A204.1 (cell line): ENCODE results near the gene B3GALT6.

Experiments used
- FAIRE-seq: peaks from 2 replicates; lab custom pipeline; 2012; peaks lifted over from hg19 to GRCh38; lab: Jason Lieb, UNC

B3GALT6 gene

DNA sequence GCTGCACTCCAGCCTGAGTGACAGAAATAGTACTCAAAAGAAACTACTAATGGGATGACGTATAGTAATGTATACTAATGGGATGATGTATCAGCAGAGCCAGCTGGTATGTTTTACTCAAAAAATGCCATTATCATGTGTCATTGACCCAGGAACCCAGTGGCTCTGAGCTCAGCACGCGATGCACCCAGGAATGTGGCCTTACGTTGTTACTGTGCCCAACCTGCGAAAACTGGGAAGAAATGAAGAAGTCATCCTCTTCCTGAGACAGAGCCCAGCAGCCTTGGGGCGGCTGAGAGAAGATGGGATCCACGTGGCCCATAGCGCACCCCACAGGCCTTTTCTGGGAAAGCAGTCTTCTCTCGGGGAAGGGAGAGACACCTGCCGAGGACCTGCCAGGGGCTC lies 32.8 kb downstream of the B3GALT6 start:
- no peak for FAIRE-seq

DNA sequence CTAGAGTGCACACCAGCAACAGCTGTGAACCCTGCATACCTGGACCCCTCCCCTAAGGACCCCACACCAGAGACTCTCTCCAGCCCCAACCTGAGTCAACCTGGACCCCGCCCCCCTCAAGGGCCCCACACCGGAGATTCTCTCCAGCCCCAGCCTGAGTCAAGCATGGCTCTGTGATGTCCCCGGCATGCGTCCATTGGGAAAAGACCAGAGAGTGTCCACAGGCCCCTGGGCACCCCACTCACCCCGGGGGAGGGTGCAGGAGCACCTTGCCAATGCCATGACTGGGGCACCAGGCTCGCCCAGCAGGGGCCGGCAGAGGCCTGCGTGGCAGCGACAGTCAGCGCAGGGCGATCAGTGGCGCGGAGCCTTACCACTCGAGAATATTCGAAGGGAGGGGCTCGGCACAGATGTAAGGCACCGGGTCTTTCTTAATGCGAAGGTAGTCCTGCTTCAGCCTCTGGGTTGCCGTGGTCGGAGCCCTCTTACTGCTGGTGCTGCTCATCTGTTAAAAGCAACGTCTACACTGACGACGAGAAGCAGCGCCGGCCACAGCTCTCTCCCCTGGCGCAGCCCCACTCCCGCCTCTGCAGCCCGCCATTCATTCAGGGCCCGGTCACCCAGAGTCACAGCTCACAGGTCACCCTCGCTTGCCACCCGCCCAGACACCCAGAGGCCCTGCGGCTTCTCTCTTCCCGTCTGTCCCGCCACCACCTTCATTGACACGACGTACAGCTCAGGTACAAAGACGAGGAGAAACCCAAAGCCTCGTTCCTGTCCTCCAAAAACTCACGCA lies 35.6 kb downstream of the B3GALT6 start:
- no peak for FAIRE-seq

DNA sequence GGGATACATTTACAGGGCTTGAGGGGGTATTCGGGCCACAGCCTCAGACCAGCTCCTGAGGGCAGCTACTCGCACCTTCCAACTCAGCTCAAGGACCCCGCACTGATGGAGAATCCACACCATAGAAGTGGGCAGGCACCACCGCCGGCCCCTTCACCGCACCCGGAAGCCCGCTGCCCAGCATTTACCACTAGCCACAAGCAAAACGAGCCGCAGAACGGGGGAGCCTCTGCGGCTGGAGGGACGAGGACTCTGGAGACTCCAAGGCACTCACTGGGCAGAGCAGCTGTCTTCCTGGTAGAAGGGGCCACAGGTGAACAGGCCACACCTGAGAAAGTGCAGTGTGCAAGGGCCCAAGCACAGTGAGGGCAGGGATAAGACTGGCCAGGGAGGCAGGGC lies 36.2 kb downstream of the B3GALT6 start:
- FAIRE-seq, result no peak

DNA sequence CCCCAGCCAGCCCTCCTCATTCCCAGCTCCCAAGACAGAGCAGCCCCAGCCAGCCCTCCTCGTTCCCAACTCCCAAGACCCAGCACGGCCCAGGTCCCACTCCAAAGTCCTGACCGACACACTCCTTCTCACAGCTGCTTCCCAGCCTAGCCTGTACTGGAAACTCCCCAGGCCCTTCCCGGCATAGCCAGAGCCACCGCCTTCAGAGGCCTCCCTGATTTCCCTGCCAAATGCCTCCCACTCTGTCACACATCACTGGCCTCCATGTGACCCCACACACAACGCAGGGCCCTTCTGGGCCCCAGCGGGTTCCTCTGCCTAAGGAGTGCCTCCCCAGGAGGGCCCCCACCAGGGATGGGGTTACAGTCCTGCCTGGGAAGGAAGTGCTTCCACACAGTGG lies 38.8 kb downstream of the B3GALT6 start:
- no peak for FAIRE-seq

DNA sequence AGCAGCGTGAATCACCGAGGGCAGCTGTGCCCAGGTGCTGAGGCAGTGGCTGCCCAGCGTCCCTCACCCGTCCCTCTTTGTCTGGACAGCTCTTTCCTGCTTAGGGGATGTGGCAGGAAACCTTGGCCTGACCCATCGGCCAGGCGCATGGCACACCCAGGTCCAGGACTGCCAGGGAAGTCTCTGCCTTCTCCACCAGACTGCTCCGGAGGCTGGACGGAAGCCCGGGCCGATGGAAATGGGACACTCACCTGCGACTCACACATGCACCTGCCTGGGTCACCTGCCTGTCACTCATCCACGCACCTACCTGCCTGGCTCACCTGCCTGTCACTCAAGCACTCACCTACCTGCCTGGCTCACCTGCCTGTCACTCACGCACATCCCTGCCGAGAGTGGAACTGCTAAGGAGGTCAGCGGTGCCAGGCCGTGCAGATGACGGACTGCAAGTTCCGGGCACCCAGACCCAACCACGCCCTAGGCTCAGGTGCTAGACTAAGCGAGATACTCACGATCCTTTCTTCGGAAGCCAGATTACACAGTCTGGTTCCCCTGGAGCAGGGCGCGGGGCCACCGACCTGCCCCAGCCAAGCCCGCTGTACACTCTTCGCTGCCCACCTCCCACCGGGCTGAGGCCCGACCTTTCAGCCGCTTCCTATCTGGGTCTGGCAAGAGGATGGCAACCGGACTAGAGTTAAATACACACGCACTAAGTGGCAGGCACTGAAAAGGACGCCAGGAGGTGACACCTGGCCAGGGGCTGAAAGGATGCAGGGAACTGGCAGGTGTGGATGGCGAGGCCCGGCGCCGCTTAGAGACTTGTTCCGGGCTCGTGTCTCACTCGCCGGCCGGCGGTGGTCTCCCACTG lies 40.5 kb downstream of the B3GALT6 start:
- no peak for FAIRE-seq

DNA sequence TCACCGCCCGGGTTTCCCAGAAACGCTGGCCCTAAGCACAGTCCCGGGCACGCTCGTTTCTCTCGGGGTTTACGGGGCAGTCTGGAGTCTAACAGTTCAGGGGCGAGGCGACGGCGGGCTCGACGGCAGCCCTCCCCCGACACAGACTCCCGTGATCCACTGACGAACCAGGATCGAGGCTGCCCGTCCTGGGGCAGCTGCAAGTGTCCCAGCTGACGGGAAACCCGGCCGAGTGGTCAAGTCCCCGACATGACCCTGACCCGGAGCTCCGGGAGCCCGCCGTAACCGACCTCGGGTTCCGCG lies 41.1 kb downstream of the B3GALT6 start:
- FAIRE-seq, result no peak

DNA sequence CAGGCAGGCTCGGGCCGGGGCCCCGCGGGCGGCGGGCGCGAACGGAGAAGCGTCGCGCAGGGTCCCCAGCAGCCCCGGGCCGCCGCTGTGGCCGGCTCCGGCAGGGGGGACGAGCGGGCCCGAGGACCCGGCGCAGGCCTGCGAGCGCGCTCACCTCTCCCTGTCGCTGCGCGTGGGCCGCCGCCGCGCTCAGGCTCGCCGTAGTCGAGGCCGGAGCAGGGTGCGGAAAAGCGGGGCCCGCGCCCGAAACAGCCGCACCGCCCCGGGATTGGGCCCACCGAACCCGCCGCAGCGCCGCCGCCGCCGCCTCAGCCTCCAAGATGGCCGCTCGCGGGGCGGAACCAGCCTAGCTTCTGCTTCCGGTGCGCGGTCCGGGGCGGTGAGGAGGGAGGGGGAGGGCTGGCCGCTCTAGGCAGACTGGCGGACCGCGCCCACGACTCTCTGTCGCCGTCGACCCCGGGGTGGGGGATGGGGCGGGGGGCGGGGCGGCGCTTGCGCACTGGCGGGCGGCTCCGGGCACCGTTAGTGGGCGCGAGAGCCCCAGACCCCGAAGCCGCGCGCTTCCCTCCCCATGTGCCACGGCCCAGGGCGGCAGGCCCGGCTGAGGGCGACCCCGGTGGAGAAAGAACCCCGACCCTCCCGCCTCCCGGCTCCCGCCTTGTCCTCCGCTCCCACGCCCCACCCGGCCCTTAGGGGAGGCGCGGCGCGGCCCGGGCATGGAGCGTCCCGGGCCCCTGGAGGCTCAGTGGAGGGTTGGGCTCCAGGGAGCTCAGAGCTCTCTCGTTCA lies 41.7 kb downstream of the B3GALT6 start, which contains the start of gene UBE2J2:
TSS of gene UBE2J2 (minus strand) at position 343 of the 787 bp plus-strand sequence. CDS start 5,862 bp downstream, outside the sequence.
- no peak for FAIRE-seq

DNA sequence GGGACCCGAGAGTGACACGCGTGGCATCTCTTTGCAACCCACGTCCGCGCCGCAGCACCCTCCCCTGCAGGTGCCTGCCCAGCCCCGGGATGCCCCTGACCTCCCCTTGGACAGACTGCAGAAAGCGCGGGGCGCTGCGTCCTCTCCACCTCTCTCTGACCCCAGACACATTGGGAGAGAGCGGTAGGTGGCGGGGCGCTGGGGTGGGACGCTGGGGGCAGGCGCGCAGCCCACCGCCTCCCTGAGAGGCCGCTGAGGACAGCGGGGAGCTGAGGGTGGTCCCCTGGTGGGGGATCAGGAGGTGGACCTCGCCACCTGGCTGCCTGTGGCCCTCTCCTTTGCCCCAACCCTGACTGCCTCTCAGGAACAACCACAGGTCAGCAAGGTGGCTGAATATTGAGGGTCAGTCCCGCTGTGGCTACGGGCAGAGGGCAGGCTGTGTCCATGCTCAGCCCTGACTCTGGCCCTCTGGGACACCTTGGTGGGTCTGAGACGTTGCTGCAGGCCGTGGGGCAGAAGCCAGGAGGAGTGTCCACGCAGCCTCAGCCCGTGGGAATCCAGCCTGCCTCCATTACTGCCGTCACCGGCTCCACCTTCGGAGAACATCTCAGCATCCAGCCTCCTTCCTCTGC lies 42.4 kb downstream of the B3GALT6 start:
- FAIRE-seq, result no peak

DNA sequence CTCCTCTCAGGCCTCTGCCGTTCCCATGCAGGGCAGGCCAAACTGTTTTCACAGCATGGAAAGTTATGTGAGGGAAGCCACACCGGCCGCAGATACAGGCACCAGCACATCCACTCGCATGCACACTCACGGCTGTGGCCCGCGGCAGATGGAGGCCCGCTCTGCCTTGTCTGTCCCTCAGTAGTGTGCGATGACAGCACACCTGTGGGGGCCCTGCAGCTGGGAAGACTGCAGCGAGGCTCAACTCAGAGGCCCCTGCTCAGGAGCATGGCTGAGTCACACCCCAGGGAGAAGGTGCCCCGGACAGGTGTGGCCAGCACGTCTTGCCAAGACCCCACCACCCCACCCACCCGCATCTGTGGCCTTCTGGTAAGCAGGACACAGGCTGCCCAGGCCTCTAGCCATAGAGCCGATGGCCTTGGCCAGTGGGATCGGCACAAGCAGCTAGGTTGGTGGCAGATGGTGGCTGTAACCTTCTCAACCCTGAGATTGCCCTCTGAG lies 42.9 kb downstream of the B3GALT6 start:
- FAIRE-seq, result no peak

DNA sequence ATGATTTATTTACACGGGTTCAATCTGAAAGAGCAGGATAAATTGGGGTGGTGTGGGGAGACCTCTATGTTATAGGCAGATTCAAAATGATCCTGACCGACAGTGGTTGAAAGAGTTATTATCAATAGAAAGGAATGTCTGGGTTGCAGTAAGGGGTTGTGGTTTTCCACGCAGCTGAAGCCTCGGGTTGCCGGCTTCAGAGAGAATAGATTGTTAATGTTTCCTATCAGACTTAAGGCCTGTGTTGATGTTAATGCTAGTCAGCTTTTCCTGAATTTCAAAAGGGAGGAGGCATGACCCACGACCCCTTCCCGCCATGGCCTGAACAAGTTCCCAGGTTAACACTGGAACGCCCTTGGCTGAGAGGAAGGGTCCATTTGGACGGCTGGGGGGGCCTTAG lies 43.8 kb downstream of the B3GALT6 start:
- FAIRE-seq, result no peak

DNA sequence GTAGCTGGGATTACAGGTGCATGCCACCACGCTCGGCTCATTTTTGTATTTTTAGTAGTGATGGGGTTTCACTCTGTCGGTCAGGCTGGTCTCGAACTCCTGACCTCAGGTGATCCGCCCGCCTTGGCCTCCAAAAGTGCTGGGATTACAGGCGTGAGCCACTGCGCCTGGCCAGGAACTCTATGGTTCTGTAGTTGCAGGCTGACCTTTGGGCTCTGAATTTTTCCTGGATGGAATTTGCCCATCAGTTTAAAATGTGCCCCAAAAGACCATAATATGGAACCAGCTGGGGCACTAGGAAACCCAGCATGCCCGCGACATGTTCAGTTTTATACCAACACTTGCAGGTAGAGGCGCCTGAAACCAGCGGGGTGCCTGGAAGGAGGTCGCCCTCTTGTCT lies 46.6 kb downstream of the B3GALT6 start:
- FAIRE-seq, result no peak

DNA sequence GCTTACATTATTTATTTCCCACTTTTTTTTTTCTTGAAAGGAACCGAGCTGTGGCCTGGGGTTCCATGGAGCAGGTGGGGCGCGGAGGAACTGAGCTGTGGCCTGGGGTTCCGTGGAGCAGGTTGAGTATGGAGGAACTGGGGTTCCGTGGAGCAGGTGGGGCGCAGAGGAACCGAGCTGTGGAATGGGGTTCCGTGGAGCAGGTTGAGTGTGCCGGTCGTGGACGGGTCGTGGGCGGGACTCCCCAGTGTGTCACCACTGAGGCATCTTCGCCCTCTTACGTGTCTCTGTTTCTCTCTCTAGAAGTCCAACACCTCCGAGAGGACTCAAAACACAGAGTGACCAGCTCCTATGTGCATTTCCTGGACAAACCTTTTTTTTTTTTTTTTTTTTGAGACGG lies 47.0 kb downstream of the B3GALT6 start:
- FAIRE-seq, result no peak

DNA sequence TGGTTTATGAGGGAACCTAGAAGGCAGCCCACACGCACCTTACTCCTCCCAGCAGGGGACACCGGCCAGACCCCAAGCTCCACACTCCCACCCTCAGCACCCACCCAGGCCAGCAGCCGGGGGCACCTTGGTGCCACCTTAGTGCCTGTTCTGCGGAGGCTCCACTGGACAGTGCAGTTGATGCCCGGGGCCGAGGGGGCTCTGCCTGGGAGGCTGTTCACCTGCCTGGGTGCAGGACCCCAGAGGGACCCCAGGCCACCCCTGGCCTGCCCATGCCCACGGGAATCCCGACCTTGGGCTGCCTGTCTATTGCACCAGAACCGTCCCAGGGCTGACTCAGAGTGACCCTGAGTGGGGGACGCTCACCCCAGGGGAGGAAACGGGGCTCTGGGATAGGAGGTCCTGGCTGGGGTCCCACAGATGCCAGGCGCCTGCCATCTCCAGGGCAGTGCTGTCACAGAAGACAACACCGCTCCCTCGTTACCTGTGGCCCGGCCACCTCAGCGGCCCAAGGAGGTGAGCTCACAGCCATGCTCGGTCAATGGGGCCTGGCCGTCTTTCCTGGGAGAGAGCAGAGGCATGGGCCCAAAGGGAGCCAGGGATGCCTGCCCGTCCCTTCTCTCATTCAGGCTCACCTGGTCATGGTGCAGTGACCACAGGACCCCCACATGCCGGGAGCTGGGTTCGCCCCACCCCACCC lies 48.9 kb downstream of the B3GALT6 start:
- no peak for FAIRE-seq

DNA sequence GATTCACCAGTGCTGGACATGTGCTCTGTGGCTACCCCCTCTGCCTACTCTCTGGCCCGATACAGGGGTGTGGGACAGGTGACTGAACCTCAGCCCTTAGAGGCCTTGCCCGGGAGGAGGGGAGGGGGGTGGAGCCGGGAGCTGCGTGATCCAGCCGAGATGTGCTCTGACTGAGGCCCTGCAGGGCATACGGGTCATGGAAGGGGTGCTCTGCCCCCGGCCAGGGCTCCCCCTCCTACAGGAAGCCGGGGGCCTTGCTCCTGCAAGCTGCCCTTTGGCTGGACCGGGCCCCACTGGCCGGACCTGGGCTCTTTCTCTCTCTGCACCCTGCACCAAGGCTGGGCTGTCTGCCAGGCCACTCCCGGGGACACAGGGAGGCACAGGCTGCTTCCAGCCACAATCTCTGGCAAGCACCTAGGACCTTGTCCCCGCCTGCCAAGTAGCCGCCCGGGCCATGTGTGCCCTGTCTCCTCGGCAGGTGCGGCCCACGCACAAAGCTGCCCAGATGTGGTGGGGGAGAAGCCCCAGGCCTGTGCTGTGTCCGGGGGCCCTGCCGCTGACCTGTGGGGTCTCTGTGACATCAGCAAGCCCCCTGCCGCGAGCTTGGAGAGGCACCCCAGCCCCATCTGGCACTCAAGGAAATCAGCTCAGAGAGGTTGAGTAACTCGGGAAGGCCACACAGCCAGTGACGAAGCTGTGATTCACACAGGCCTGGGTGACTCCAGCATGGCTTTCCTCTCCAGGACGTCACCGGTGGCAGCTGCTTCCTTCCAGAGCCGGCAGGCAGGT lies 49.7 kb downstream of the B3GALT6 start:
- FAIRE-seq, result no peak

DNA sequence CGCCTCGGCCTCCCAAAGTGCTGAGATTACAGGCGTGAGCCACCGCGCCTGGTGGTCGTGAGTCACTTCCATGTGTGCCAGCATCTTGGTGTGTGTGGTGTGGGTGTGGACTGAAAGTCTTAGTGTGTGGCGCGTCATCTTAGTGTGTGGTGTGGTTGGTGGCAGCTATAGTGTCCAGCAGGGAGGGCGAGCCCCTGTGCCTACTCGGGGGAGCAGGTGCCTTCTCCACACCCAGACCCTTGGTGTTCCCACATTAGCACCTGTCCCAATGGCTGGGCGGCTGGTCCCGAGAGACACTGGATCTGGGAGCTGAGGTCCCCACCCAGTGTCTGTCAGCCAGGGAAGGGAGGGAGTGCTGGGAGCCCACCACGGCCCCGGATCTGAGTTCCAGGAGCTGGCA lies 51.0 kb downstream of the B3GALT6 start:
- no peak for FAIRE-seq

DNA sequence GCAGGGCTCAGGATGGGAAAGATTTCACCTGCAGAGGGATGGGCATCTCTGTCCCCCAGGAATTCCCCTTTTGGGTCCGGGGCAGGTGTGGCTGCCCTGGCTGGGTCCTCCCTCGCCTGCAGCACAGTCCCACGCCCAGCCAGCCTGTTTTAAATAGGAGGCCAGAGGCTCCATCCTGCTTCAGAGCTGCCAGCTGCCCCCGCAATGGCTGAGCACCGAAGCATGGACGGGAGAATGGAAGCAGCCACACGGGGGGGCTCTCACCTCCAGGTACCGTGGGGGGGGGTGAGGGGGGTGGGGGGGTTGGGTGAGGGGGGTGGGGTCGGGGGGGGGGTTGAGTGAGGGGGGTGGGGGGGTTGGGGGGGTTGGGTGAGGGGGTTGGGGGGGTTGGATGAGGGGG lies 51.8 kb downstream of the B3GALT6 start:
- no peak for FAIRE-seq
